Progenitor cell of endocrine pancreas (in vitro differentiated cells): ENCODE measurements around the gene PGGHG. TPM values are rescaled to one million over a fixed set of nuclear protein-coding genes. Genes with fewer than 3 reads are reported as not detected.
"Not testable (repeated sequence)": the region's sequence is repeated elsewhere in the genome, so short reads cannot be mapped to it uniquely, and the experiment has no call there.

Experiments used
- DNase-seq: peaks from one replicate; pipeline ENCODE4 v3.0.0; 2021; ENCODE audit warnings: low spot score; ENCODE audit not compliant: unreplicated experiment
- H3K27ac Mint-ChIP-seq: 2 replicates; pipeline ENCODE4 v1.8.0; 2021; ENCODE audit warnings: mild to moderate bottlenecking, moderate library complexity, mixed read lengths
- H3K27me3 Mint-ChIP-seq: 2 replicates; pipeline ENCODE4 v1.8.0; 2021; ENCODE audit warnings: mixed read lengths
- H3K36me3 Mint-ChIP-seq: 2 replicates; pipeline ENCODE4 v1.8.0; 2022; ENCODE audit warnings: mixed read lengths; ENCODE audit not compliant: insufficient read depth
- H3K4me1 Mint-ChIP-seq: 2 replicates; pipeline ENCODE4 v1.8.0; 2021; ENCODE audit warnings: low read depth, mixed read lengths
- H3K4me3 Mint-ChIP-seq: 2 replicates; pipeline ENCODE4 v1.8.0; 2021; ENCODE audit warnings: low read depth, mild to moderate bottlenecking, moderate library complexity, mixed read lengths
- H3K9me3 Mint-ChIP-seq: 2 replicates; pipeline ENCODE4 v1.8.0; 2021; ENCODE audit warnings: low read depth, mixed read lengths
- CTCF ChIP-seq: fragments of 200-600 bp; sonication (generic); IDR thresholded peaks from one replicate; pipeline ENCODE4 v1.5.0; 2021; ENCODE audit warnings: antibody characterized with exemption, mild to moderate bottlenecking; ENCODE audit not compliant: unreplicated experiment
- total RNA-seq: library from RNA; stranded (reverse); gene quantifications from 2 replicates; pipeline ENCODE4 v1.2.1, GENCODE V29; 2021

Gene PGGHG
- total RNA-seq, 1 donor from 2014 or later: 67.0 TPM

DNA sequence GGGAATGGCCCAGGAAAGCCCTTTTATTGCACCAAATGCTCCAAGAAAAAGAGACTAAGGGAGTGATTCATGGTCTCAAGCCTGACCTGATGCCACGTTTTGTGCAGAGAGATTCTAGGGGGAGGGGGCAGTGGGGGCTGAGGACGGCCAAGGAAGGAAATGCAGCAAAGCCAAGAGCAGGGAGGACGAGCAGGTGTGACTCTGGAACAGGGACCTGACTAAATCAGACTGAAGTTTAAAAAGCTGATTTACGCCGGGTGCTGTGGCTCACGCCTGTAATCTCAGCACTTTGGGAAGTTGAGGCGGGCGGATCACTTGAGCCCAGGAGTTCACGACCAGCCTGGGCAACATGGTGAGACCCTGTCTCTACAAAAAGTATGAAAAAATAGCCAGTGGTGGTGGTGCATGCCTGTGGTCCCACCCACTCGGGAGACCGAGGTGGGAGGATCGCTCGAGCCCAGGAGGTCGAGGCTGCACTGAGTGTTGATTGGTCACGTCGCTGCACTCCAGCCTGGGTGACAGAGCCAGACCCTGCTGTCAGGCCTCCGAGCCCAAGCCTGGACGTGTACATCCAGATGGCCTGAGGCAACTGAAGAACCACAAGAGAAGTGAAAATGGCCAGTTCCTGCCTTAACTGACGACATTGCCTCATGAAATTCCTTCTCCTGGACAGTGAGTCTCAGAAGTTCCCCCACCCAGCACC is 42.6 kb downstream of the PGGHG start:
- Mint-ChIP-seq H3K4me1 (peaks cover 29% of the 10 kb centered on the region), H3K27me3 (no peaks in the 10 kb centered on the region), H3K36me3 (no peaks in the 10 kb centered on the region), H3K9me3 (no peaks in the 10 kb centered on the region), H3K27ac (no peak overlapping the region), H3K4me3 (no peak overlapping the region)
- TF ChIP-seq CTCF: no peak
- DNase-seq: no peak

DNA sequence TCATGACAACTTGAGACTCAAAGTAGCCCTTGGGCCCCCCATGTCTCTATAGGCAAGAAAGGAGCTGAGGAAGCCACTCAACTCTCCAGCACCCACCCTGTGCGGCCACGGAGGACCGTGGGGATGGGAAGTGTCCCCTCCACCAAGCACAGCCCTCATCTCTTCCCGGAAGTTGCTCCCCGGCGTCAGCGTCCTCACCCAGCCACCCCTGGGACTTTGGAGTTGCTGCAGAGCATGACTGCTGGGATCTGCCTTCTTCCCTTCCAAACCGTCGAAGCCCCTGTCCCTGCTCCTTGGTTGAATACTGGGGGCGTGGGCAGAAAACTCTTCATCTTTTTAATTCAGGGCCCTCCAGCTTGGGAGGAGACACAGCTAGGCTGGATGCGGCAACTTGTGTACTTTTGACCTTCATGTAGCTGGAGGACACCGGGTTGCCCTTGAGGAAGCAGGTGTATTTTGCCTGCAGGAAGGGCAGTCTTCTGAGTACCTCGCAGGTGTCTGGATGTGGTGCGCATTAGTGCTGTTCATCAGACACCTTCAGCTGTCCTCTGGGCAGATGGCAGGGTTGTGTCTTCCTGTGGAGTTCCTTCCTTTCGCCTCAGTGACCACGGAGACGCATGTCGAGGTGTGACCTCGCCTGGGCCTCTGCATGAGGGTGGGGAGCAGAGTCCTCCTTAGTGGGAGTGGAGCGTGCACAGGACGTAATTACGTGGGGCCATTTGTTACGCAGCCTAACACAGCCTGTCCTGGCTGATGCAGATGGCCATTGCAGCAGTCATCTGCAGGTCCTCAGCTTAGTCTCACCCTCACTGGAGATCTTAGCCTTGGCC is 43.9 kb downstream of the PGGHG start:
- no peak for TF ChIP-seq CTCF
- Mint-ChIP-seq H3K27me3 (no peaks in the 10 kb centered on the region), H3K27ac (no peak overlapping the region), H3K9me3 (no peaks in the 10 kb centered on the region), H3K36me3 (no peaks in the 10 kb centered on the region), H3K4me3 (no peak overlapping the region), H3K4me1 (peaks cover 32% of the 10 kb centered on the region)
- DNase-seq: no peak

DNA sequence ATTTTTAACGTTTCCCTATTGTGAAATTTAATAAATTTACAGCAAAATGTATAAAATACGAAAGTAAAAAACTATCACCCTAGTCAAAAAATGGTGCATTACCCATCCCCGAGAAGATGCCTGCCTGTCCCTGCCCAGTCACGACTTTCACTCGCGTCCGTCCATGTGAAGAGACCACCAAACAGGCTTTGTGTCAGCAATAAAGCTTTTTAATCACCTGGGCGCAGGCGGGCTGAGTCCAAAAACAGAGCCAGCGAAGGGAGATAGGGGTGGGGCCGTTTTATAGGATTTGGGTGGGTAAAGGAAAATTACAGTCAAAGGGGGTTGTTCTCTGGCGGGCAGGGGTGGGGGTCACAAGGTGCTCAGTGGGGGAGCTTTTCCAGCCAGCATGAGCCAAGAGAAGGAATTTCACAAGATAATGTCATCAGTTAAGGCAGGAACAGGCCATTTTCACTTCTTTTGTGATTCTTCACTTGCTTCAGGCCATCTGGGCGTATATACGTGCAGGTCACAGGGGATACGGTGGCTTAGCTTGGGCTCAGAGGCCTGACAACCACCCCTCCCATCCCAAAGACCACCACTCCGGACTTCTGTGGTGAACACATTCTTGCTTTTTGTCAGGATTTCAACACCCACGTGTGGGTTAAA is 44.8 kb downstream of the PGGHG start:
- H3K4me1 Mint-ChIP-seq: peaks cover 32% of the 10 kb centered on the region
- not testable (repeated sequence) for H3K4me3 Mint-ChIP-seq, H3K9me3 Mint-ChIP-seq, H3K27me3 Mint-ChIP-seq, DNase-seq, H3K36me3 Mint-ChIP-seq
- H3K27ac Mint-ChIP-seq: peak overlapping the region; percentile 21

DNA sequence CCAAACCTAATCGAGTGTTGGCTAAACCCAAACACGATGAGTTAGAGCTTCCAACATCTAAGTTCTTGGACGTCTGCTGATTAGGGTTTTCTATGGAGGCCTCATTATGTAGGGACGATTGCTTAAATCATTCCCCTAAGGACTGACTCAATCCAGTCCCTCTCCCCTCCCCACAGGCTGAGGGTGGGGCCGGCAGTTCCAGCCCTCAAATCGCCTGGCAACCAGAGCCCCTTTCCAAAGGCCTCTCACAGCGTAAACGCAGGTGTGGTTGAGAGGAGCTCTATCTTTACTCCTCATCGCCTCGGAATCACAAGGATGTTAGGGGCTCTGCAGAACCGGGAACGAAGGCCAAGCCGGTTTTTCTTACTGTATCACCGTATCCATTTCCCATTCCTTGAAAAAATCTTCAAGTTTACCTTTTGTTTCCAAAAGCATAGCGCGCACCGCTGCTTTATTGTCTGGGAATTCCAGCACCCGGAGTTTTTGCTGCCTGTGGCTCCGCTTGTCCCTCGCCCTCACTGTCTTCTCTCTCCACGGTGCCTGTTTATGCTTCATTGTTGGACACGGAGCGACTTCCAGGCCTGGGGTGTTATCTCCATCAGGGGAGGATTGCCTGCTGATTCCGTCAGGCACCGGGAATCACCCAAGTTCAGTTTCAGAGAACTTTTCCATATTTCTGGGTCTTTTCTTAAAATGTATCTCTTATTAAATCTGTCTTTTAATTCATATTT is 45.5 kb downstream of the PGGHG start:
- Mint-ChIP-seq H3K27me3 (no peaks in the 10 kb centered on the region), H3K9me3 (no peaks in the 10 kb centered on the region), H3K27ac (peak overlapping the region; percentile 21), H3K4me1 (peaks cover 28% of the 10 kb centered on the region), H3K36me3 (no peaks in the 10 kb centered on the region), H3K4me3 (peak overlapping the region; percentile 3)
- no peak for TF ChIP-seq CTCF
- DNase-seq: no peak

GRCh38 chr11:335779-336658 is 47.1 kb downstream of the PGGHG start:
- peak overlapping the region; percentile 84 for H3K27ac Mint-ChIP-seq
- no peaks in the 10 kb centered on the region for H3K9me3 Mint-ChIP-seq
- no peaks in the 10 kb centered on the region for H3K36me3 Mint-ChIP-seq
- peaks cover 28% of the 10 kb centered on the region for H3K4me1 Mint-ChIP-seq
- H3K4me3 Mint-ChIP-seq: peak overlapping the region; percentile 6
- TF ChIP-seq CTCF: no peak
- H3K27me3 Mint-ChIP-seq: no peaks in the 10 kb centered on the region
- no peak for DNase-seq
